ENCODE results near the gene MMP24. TPM values are rescaled to one million over a fixed set of nuclear protein-coding genes. Genes with fewer than 3 reads are reported as not detected.

Gene MMP24
- total RNA-seq, 1 experiment from 2014 or later = 13.0 TPM

GRCh38 chr20:35238735-35239134, 12.2 kb downstream of the MMP24 start:
- Histone ChIP-seq H3K4me1 (peaks cover 16% of the 10 kb centered on the region), H3K4me3 (ENCODE audit: low read depth, low read length) (no peak overlapping the region), H3K27me3 (replicated peaks; ENCODE audit: control insufficient read depth, insufficient read depth, low read length) (no peaks in the 10 kb centered on the region), H3K9me3 (no peaks in the 10 kb centered on the region), H3K36me3 (ENCODE audit: control insufficient read depth, insufficient read depth, low read length) (no peaks in the 10 kb centered on the region)
- ChIA-PET POLR2A (no interaction called here), CTCF (interaction anchor here (1.2 kb wide), 1 partner anchor 26 kb away, joined by 4 read pairs; no protein-coding TSS in a partner anchor)
- BruUV-seq (replicated peaks) = no TSS peak
- intact Hi-C loops (cut with micrococcal nuclease; ENCODE audit: unreplicated experiment) = no loop called here
- no peaks in the 10 kb centered on the region for H3K9me3 Mint-ChIP-seq (ENCODE audit: unreplicated experiment)
- peaks cover 16% of the 10 kb centered on the region for H3K4me1 Mint-ChIP-seq (ENCODE audit: low read depth, unreplicated experiment)
- no peak for DNase-seq
- TF ChIP-seq CTCF (IDR thresholded peaks at IDR 0.05; ENCODE audit: insufficient read depth in 1 of 2, low read depth in 1 of 2, low read length in 1 of 2, severe bottlenecking in 1 of 2, unreplicated experiment in 1 of 2) = no peak
- H3K4me3 Mint-ChIP-seq (ENCODE audit: unreplicated experiment) = no peak overlapping the region
- no peaks in the 10 kb centered on the region for H3K36me3 Mint-ChIP-seq (ENCODE audit: insufficient read depth, unreplicated experiment)
- H3K27me3 Mint-ChIP-seq (ENCODE audit: insufficient read depth, unreplicated experiment) = no peaks in the 10 kb centered on the region
- no peak overlapping the region for H3K27ac Mint-ChIP-seq (ENCODE audit: unreplicated experiment)

GRCh38 chr20:35240083-35240810, 13.8 kb downstream of the MMP24 start:
- Histone ChIP-seq H3K36me3 (ENCODE audit: control insufficient read depth, insufficient read depth, low read length) (no peaks in the 10 kb centered on the region), H3K4me1 (peaks cover 16% of the 10 kb centered on the region), H3K27me3 (replicated peaks; ENCODE audit: control insufficient read depth, insufficient read depth, low read length) (no peaks in the 10 kb centered on the region), H3K9me3 (no peaks in the 10 kb centered on the region), H3K4me3 (ENCODE audit: low read depth, low read length) (no peak overlapping the region)
- intact Hi-C loops (cut with micrococcal nuclease; ENCODE audit: unreplicated experiment) = no loop called here
- no TSS peak for BruUV-seq (replicated peaks)
- Mint-ChIP-seq H3K36me3 (ENCODE audit: insufficient read depth, unreplicated experiment) (no peaks in the 10 kb centered on the region), H3K27me3 (ENCODE audit: insufficient read depth, unreplicated experiment) (no peaks in the 10 kb centered on the region), H3K4me3 (ENCODE audit: unreplicated experiment) (no peak overlapping the region), H3K4me1 (ENCODE audit: low read depth, unreplicated experiment) (peaks cover 16% of the 10 kb centered on the region), H3K9me3 (ENCODE audit: unreplicated experiment) (no peaks in the 10 kb centered on the region), H3K27ac (ENCODE audit: unreplicated experiment) (no peak overlapping the region)
- POLR2A ChIA-PET = no interaction called here
- no peak for DNase-seq
- CTCF ChIA-PET = interaction anchor here (0.6 to 1.5 kb wide), 2 partner anchors 95 to 364 kb away, joined by 5 read pairs; partner anchors contain the start of gene ACSS2
- TF ChIP-seq CTCF (IDR thresholded peaks at IDR 0.05; ENCODE audit: insufficient read depth in 1 of 2, low read depth in 1 of 2, low read length in 1 of 2, severe bottlenecking in 1 of 2, unreplicated experiment in 1 of 2) = no peak

GRCh38 chr20:35240811-35241293, 14.4 kb downstream of the MMP24 start:
- BruUV-seq (replicated peaks) = no TSS peak
- Mint-ChIP-seq H3K27ac (ENCODE audit: unreplicated experiment) (no peak overlapping the region), H3K27me3 (ENCODE audit: insufficient read depth, unreplicated experiment) (no peaks in the 10 kb centered on the region), H3K4me3 (ENCODE audit: unreplicated experiment) (no peak overlapping the region), H3K9me3 (ENCODE audit: unreplicated experiment) (no peaks in the 10 kb centered on the region), H3K36me3 (ENCODE audit: insufficient read depth, unreplicated experiment) (no peaks in the 10 kb centered on the region), H3K4me1 (ENCODE audit: low read depth, unreplicated experiment) (peaks cover 16% of the 10 kb centered on the region)
- Histone ChIP-seq H3K27me3 (replicated peaks; ENCODE audit: control insufficient read depth, insufficient read depth, low read length) (no peaks in the 10 kb centered on the region), H3K9me3 (no peaks in the 10 kb centered on the region), H3K4me3 (ENCODE audit: low read depth, low read length) (no peak overlapping the region), H3K4me1 (peaks cover 16% of the 10 kb centered on the region), H3K36me3 (ENCODE audit: control insufficient read depth, insufficient read depth, low read length) (no peaks in the 10 kb centered on the region)
- ChIA-PET CTCF (interaction anchor here (1.5 kb wide), 1 partner anchor 96 kb away, joined by 5 read pairs; no protein-coding TSS in a partner anchor), POLR2A (no interaction called here)
- DNase-seq = no peak
- TF ChIP-seq CTCF (IDR thresholded peaks at IDR 0.05; ENCODE audit: insufficient read depth in 1 of 2, low read depth in 1 of 2, low read length in 1 of 2, severe bottlenecking in 1 of 2, unreplicated experiment in 1 of 2) = no peak
- intact Hi-C loops (cut with micrococcal nuclease; ENCODE audit: unreplicated experiment) = no loop called here

Measured in Caco-2 (cell line).